Endothelial cell of coronary artery (primary cell): ENCODE results near the gene MRPL12. TPM values are rescaled to one million over a fixed set of nuclear protein-coding genes. Genes with fewer than 3 reads are reported as not detected.

ENCODE experiments used
- total RNA-seq: library from RNA; depleted of rRNA; stranded (reverse); fragments of >200 nt; gene quantifications from 2 replicates; pipeline ENCODE4 v1.2.3, GENCODE V29; 2014

MRPL12 gene
- 8.5 and 14.1 TPM in 2 replicates for total RNA-seq

GRCh38 chr17:81702934-81703746, at the start of gene MRPL12:
TSS of gene MRPL12 (plus strand) at chr17:81703367. CDS start at chr17:81703502, 135 bp downstream.

GRCh38 chr17:81656118-81656743, 46.9 kb upstream of the MRPL12 start, which contains the start of gene PDE6G:
TSS of gene PDE6G (minus strand) at chr17:81656542. CDS start at chr17:81653305, 3,237 bp downstream.

GRCh38 chr17:81666342-81667191, 36.6 kb upstream of the MRPL12 start, which contains the start of the genes CCDC137 and OXLD1:
TSS of gene CCDC137 (plus strand) at chr17:81666737. CDS start at chr17:81666767, 30 bp downstream.
TSS of gene OXLD1 (minus strand) at chr17:81666605. CDS start at chr17:81666577, 28 bp downstream.

GRCh38 chr17:81683584-81684441, 19.4 kb upstream of the MRPL12 start, which contains the start of the genes ARL16 and HGS:
TSS of gene ARL16 (minus strand) at chr17:81683797. CDS start at chr17:81683753, 44 bp downstream.
TSS of gene HGS (plus strand) at chr17:81684011. CDS start at chr17:81684067, 56 bp downstream.

GRCh38 chr17:81711814-81712467, 8.8 kb downstream of the MRPL12 start, which contains the start of gene SLC25A10:
TSS of gene SLC25A10 (plus strand) at chr17:81712284. CDS start at chr17:81712427, 143 bp downstream.

Other genes with a start within 250 kb of the MRPL12 start
- gene ACTG1, start 190.6 kb upstream of the MRPL12 start, total RNA-seq: 7,050 and 9,517 TPM in 2 replicates
- 0.27 and 0.75 TPM in 2 replicates for gene FSCN2, start 175.0 kb upstream of the MRPL12 start, total RNA-seq
- gene FAAP100, start 151.0 kb upstream of the MRPL12 start, total RNA-seq: 14.8 and 23.5 TPM in 2 replicates
- gene NPLOC4, start 66.3 kb upstream of the MRPL12 start, total RNA-seq: 72.2 and 79.0 TPM in 2 replicates
- 0.18 and 0.19 TPM in 2 replicates for gene TSPAN10, start 66.2 kb upstream of the MRPL12 start, total RNA-seq
- gene PDE6G, start 46.8 kb upstream of the MRPL12 start, total RNA-seq: 0.38 and 0.45 TPM in 2 replicates
- 26.6 and 32.4 TPM in 2 replicates for gene OXLD1, start 36.8 kb upstream of the MRPL12 start, total RNA-seq
- 9.5 and 10.8 TPM in 2 replicates for gene CCDC137, start 36.6 kb upstream of the MRPL12 start, total RNA-seq
- gene ARL16, start 19.6 kb upstream of the MRPL12 start, total RNA-seq: 27.6 and 40.7 TPM in 2 replicates
- 80.8 and 93.5 TPM in 2 replicates for gene HGS, start 19.4 kb upstream of the MRPL12 start, total RNA-seq
- gene SLC25A10, start 8.9 kb downstream of the MRPL12 start, total RNA-seq: 10.6 and 22.9 TPM in 2 replicates
- gene GCGR, start 100.8 kb downstream of the MRPL12 start, total RNA-seq: not detected in 2 replicates
- 114 and 175 TPM in 2 replicates for gene MCRIP1, start 129.9 kb downstream of the MRPL12 start, total RNA-seq
- gene PPP1R27, start 131.7 kb downstream of the MRPL12 start, total RNA-seq: not detected in 2 replicates
- 710 and 947 TPM in 2 replicates for gene P4HB, start 157.2 kb downstream of the MRPL12 start, total RNA-seq
- gene ARHGDIA, start 168.0 kb downstream of the MRPL12 start, total RNA-seq: 103 and 167 TPM in 2 replicates
- 171 and 230 TPM in 2 replicates for gene ALYREF, start 188.2 kb downstream of the MRPL12 start, total RNA-seq
- 187 and 197 TPM in 2 replicates for gene ANAPC11, start 188.4 kb downstream of the MRPL12 start, total RNA-seq
- 0.27 and 0.28 TPM in 2 replicates for gene NPB, start 198.9 kb downstream of the MRPL12 start, total RNA-seq
- 19.9 and 25.6 TPM in 2 replicates for gene PCYT2, start 208.0 kb downstream of the MRPL12 start, total RNA-seq
- gene SIRT7, start 214.8 kb downstream of the MRPL12 start, total RNA-seq: 15.0 and 18.5 TPM in 2 replicates
- gene MAFG, start 224.4 kb downstream of the MRPL12 start, total RNA-seq: 14.0 and 18.6 TPM in 2 replicates
- 89.6 and 118 TPM in 2 replicates for gene PYCR1, start 233.9 kb downstream of the MRPL12 start, total RNA-seq
- not detected in 2 replicates for gene MYADML2, start 243.9 kb downstream of the MRPL12 start, total RNA-seq